ENCODE data around the gene ADK.

DNA sequence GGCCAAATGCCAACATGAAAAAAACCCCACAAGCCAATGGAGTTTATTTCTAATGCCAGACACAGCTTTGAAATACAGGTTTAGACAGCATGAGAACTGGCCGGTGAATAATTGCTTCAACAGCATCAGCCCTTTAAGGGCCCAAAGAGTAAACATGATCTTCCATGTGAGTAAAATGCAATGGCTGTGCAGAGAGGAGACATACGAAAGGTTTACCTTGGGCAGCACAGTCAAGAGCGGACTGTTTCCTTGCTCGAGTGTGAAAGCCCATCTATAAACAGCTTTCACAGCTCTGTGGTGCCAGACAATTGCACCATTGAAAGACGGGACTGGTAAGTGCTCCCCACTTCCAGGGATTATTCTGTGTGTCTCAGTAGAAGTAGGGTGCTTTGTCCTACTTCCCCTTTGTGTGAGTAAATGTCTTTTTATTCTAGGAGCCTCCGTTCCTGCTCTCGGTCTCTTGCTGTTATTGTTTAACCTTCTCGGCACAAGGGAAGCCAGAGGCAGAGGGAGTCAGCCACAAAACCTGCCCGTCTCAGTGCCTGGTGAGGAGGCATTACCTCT is 597.5 kb downstream of the ADK start:
- TF ChIP-seq NFIC (IDR thresholded peaks at IDR 0.05; ENCODE audit: low read length) (no peak), NR2F6 (IDR thresholded peaks at IDR 0.05) (no peak), NR2F6 (CRISPR knock-in tag; IDR thresholded peaks at IDR 0.05) (no peak), ZNF792 (CRISPR knock-in tag; IDR thresholded peaks at IDR 0.05) (no peak), ZBTB21 (CRISPR knock-in tag; IDR thresholded peaks at IDR 0.05) (no peak), SSRP1 (CRISPR knock-in tag; IDR thresholded peaks at IDR 0.05) (no peak)
- TF ChIP-seq, protein P1, sequence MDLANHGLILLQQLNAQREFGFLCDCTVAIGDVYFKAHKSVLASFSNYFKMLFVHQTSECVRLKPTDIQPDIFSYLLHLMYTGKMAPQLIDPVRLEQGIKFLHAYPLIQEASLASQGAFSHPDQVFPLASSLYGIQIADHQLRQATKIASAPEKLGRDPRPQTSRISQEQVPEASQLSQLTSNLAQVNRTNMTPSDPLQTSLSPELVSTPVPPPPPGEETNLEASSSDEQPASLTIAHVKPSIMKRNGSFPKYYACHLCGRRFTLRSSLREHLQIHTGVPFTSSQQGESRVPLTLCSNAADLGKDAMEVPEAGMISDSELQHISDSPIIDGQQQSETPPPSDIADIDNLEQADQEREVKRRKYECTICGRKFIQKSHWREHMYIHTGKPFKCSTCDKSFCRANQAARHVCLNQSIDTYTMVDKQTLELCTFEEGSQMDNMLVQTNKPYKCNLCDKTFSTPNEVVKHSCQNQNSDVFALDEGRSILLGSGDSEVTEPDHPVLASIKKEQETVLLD (CRISPR knock-in tag; IDR thresholded peaks at IDR 0.05; ENCODE audit: low read depth), result no peak
- TF ChIP-seq, protein P2, sequence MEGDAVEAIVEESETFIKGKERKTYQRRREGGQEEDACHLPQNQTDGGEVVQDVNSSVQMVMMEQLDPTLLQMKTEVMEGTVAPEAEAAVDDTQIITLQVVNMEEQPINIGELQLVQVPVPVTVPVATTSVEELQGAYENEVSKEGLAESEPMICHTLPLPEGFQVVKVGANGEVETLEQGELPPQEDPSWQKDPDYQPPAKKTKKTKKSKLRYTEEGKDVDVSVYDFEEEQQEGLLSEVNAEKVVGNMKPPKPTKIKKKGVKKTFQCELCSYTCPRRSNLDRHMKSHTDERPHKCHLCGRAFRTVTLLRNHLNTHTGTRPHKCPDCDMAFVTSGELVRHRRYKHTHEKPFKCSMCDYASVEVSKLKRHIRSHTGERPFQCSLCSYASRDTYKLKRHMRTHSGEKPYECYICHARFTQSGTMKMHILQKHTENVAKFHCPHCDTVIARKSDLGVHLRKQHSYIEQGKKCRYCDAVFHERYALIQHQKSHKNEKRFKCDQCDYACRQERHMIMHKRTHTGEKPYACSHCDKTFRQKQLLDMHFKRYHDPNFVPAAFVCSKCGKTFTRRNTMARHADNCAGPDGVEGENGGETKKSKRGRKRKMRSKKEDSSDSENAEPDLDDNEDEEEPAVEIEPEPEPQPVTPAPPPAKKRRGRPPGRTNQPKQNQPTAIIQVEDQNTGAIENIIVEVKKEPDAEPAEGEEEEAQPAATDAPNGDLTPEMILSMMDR (CRISPR knock-in tag; IDR thresholded peaks at IDR 0.05), result no peak
- TF ChIP-seq, protein P3, sequence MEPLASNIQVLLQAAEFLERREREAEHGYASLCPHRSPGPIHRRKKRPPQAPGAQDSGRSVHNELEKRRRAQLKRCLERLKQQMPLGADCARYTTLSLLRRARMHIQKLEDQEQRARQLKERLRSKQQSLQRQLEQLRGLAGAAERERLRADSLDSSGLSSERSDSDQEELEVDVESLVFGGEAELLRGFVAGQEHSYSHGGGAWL (CRISPR knock-in tag; IDR thresholded peaks at IDR 0.05), result no peak
